ENCODE measurements around the gene LORICRIN. TPM values are rescaled to one million over a fixed set of nuclear protein-coding genes. Genes with fewer than 3 reads are reported as not detected.
A peak's percentile ranks its signal among the peaks of the same experiment; 100 is the strongest.
"Not testable (repeated sequence)": the region's sequence is repeated elsewhere in the genome, so short reads cannot be mapped to it uniquely, and the experiment has no call there.

Gene LORICRIN
- total and polyA plus RNA-seq, 9 of the 15 experiments (the other 6 are each of a cell fraction or from before 2014, with no cell fraction given), result not detected

DNA sequence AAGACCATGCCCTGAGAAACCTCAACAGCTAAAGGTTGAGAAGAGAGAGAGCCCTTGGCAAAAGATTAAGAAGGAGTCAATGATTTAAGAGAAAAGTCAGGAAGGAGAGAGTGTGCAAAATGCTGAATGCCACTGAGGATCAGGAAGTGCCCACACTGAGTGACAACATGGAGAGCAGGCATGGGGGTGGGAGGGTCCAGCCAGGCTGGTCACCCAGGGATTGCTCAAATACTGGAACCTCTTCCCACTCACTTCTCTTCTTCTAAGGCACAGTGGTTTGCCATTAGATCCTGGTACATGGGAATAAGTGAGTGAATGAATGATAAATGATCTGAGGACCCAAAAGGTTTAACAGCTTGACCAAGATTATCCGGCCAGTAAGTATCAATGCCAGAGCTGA lies 31.0 kb upstream of the LORICRIN start (continued):
- TF ChIP-seq, protein P1, sequence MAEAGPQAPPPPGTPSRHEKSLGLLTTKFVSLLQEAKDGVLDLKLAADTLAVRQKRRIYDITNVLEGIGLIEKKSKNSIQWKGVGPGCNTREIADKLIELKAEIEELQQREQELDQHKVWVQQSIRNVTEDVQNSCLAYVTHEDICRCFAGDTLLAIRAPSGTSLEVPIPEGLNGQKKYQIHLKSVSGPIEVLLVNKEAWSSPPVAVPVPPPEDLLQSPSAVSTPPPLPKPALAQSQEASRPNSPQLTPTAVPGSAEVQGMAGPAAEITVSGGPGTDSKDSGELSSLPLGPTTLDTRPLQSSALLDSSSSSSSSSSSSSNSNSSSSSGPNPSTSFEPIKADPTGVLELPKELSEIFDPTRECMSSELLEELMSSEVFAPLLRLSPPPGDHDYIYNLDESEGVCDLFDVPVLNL (CRISPR knock-in tag; IDR thresholded peaks at IDR 0.05; ENCODE audit: low read depth), result no peak
- TF ChIP-seq SIRT6 (IDR thresholded peaks at IDR 0.05; ENCODE audit: low read depth, low read length), result no peak
- no peak for TF ChIP-seq ZNF589 (CRISPR knock-in tag; IDR thresholded peaks at IDR 0.05; ENCODE audit: low read depth)
- no peak for TF ChIP-seq MAFF (IDR thresholded peaks at IDR 0.05; ENCODE audit: low read length)
- TF ChIP-seq ZKSCAN3 (CRISPR knock-in tag; IDR thresholded peaks at IDR 0.05), result no peak
- TF ChIP-seq PURB (CRISPR knock-in tag; IDR thresholded peaks at IDR 0.05; ENCODE audit: low read depth), result no peak
- no peak for TF ChIP-seq COPS2 (conservative IDR thresholded peaks at IDR 0.05)
- no peak for TF ChIP-seq CCNT2 (IDR thresholded peaks at IDR 0.05; ENCODE audit: borderline replicate concordance, extremely low read depth, insufficient read length, low read depth, low read length)

DNA sequence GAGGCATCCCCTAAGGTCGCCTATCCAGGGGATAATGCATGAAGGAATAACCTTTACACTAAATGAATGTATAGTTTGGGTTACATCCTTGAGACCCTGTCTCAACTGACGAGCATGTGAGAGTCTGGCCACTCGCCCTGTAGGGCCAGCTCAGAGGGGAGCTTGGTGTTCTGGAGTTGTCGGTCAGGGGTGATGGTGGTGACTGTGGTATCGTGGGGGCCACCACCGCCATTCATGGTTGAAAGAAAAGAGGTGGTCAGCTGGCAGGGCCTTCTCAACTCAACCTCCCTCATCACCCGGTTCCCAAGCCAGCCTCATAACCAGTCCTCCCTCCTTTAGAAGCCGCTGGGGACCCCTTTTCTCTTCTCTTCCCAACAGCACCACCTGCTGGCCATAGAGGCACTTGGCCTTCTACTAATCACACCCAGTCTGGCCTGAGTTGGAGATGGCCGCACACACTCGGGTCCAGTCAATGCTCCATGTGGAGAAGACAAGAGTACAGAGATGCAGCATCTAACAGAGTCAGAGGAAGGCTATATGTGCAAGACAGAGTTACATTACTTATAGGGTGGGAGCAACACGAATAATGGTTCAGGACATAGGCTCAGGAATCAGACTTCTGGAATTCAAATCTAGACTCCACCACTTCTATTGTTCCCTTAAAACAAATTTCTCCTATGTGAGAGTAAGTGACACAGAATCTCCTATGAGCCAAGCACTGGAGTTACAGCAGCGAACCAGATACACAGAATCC lies 30.2 kb upstream of the LORICRIN start:
- H3K4me3 ChIP-seq; H3K9me3 ChIP-seq (replicated peaks; ENCODE audit: control insufficient read depth, insufficient read depth, low read depth, low read length); H3K79me2 ChIP-seq (ENCODE audit: control insufficient read depth, insufficient read depth, low read length); H3K9ac ChIP-seq (ENCODE audit: insufficient read depth in 1 of 2, low read depth in 2 of 2, low read length in 2 of 2); POLR2A ChIA-PET; H3K36me3 ChIP-seq (ENCODE audit: control insufficient read depth, insufficient read depth, low read length); H3K27ac ChIP-seq (ENCODE audit: extremely low read depth, low read depth, low read length); H3K9me1 ChIP-seq (ENCODE audit: control insufficient read depth, insufficient read depth, low read length); H3K4me2 ChIP-seq (ENCODE audit: insufficient read depth, low read length); BruUV-seq (replicated peaks); H2AFZ ChIP-seq (ENCODE audit: low read depth, low read length); H4K20me1 ChIP-seq (replicated peaks; ENCODE audit: control insufficient read depth, insufficient read depth, low read length); H3K27me3 ChIP-seq (ENCODE audit: control insufficient read depth in 2 of 2, insufficient read depth in 2 of 2, low read length in 2 of 2); H3K4me1 ChIP-seq (replicated peaks in 1 of 2; ENCODE audit: control insufficient read depth in 2 of 2, insufficient read depth in 2 of 2, low read length in 2 of 2): not testable (repeated sequence)
- CTCF ChIA-PET (ENCODE audit: low intra/inter-chr PET ratio), result interaction anchor here (2.3 kb wide), 1 partner anchor 358 kb away, joined by 14 read pairs; no protein-coding TSS in a partner anchor
- peak; percentile 94 for ATAC-seq
- 2% methylated on average over 11 of the region's 12 CpGs for WGBS (ENCODE audit: insufficient coverage, low coverage, missing lambda C conversion rate)
- peak in 3 of 4 experiments; percentile 30 to 36 (median 32) for DNase-seq (ENCODE audit: extremely low read depth in 1 of 4, low spot score in 3 of 4)
- TF ChIP-seq, protein P2, sequence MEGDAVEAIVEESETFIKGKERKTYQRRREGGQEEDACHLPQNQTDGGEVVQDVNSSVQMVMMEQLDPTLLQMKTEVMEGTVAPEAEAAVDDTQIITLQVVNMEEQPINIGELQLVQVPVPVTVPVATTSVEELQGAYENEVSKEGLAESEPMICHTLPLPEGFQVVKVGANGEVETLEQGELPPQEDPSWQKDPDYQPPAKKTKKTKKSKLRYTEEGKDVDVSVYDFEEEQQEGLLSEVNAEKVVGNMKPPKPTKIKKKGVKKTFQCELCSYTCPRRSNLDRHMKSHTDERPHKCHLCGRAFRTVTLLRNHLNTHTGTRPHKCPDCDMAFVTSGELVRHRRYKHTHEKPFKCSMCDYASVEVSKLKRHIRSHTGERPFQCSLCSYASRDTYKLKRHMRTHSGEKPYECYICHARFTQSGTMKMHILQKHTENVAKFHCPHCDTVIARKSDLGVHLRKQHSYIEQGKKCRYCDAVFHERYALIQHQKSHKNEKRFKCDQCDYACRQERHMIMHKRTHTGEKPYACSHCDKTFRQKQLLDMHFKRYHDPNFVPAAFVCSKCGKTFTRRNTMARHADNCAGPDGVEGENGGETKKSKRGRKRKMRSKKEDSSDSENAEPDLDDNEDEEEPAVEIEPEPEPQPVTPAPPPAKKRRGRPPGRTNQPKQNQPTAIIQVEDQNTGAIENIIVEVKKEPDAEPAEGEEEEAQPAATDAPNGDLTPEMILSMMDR (IDR thresholded peaks at IDR 0.05 in 2 of 3, conservative IDR thresholded peaks at IDR 0.05 in 1 of 3; ENCODE audit: insufficient read depth in 2 of 3, low read depth in 1 of 3, low read length in 3 of 3), result peak; percentile 45 to 60 (median 53); a peak in 5 of 6 replicates
- TF ChIP-seq, protein P3, sequence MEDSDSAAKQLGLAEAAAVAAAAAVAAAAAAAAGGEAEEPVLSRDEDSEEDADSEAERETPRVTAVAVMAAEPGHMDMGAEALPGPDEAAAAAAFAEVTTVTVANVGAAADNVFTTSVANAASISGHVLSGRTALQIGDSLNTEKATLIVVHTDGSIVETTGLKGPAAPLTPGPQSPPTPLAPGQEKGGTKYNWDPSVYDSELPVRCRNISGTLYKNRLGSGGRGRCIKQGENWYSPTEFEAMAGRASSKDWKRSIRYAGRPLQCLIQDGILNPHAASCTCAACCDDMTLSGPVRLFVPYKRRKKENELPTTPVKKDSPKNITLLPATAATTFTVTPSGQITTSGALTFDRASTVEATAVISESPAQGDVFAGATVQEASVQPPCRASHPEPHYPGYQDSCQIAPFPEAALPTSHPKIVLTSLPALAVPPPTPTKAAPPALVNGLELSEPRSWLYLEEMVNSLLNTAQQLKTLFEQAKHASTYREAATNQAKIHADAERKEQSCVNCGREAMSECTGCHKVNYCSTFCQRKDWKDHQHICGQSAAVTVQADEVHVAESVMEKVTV (CRISPR knock-in tag; IDR thresholded peaks at IDR 0.05), result 0 out of 2 replicates have a peak, but pooled peaks have one; percentile 19
- TF ChIP-seq RAD21 (CRISPR knock-in tag; conservative IDR thresholded peaks at IDR 0.05 in 1 of 2, IDR thresholded peaks at IDR 0.05 in 1 of 2) (peak; percentile 39 to 53; a peak in 3 of 4 replicates), SMC3 (conservative IDR thresholded peaks at IDR 0.05; ENCODE audit: insufficient read depth, low read depth, low read length) (peak; percentile 20; the same call in 1 of the 2 replicates)
- FAIRE-seq, result peak; percentile 96
- intact Hi-C loops (cut with micrococcal nuclease), result loop anchor here (10.0 kb wide), 1 partner anchor 354 kb away; the partner anchor contains the start of gene SMCP
- in situ Hi-C loops (cut with MboI), result loop anchor here (10.0 kb wide), 2 partner anchors 354 to 574 kb away; partner anchors contain the start of gene SMCP
